GM15510 (cell line): ENCODE results near the gene GTSE1.
A peak's percentile ranks its signal among the peaks of the same experiment; 100 is the strongest.

Source experiments
- POLR2A ChIP-seq: IDR thresholded peaks from 3 replicates; pipeline ENCODE4 v1.6.1; 2011; ENCODE audit warnings: borderline replicate concordance; ENCODE audit not compliant: insufficient read length; ENCODE audit errors: extremely low read depth

GTSE1 gene

DNA sequence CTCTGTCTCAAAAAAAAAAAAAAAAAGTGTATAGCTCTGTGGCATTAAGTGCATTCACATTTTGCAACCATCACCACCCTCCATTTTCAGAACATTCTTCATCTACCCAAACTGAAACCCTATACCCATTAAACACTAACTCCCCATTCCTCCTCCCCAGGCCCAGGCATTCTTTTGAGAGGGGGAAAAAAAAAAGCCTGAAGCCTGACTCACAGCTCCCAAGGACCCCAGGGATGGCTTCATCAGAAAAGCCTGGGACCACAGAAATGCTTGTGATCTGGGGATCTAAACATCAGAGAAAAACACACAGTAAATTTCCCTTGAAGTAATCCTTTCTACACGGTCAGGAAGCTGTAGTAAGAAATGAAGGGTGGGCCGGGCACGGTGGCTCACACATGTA is 10.7 kb upstream of the GTSE1 start:
- no peak for TF ChIP-seq POLR2A

GRCh38 chr22:46286941-46287872 is 9.5 kb upstream of the GTSE1 start:
- no peak for TF ChIP-seq POLR2A

GRCh38 chr22:46287873-46288751 is 8.6 kb upstream of the GTSE1 start:
- TF ChIP-seq POLR2A: peak; percentile 84

DNA sequence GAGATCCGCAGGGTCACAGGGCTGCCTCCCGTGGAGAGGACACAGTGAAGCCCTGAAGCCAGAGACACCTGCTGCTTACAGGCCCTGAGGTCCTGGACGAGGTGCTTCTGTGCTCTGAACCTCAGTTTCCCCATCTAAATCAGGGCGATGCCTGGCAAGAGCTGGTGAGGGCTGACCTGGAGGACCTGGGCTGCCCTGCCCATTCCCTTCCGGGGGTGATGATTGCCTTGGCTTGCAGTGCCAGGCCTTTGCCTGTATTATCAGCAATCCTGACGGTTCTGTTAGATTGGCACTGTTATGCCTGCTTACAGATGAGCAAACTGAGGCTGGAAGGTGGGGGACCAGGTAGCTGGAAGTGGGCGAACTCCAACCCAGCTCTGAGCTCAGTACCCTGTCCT is 7.8 kb upstream of the GTSE1 start:
- no peak for TF ChIP-seq POLR2A

GRCh38 chr22:46289244-46289891 is 7.3 kb upstream of the GTSE1 start:
- TF ChIP-seq POLR2A: no peak

GRCh38 chr22:46290121-46290842 is 6.4 kb upstream of the GTSE1 start:
- no peak for TF ChIP-seq POLR2A

GRCh38 chr22:46290843-46291785 is 5.6 kb upstream of the GTSE1 start:
- TF ChIP-seq POLR2A: no peak

DNA sequence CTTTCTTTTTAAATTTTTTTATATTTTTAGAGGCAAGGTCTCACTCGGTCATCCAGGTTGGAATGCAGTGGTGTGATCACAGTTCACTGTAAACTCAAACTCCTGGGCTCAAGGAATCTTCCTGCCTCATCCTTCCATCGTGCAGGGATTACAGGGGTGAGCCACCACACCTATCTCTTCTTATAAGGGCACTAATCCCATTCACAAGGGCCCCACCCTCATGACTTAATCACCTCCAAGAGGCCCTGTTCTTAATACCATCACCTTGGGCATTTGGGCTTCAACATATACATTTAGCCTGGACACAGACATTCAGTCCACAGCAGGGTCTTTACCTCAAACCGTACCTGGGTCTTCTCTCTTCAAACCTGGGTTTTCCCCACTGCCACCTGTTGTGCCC is 4.5 kb upstream of the GTSE1 start:
- TF ChIP-seq POLR2A: no peak

GRCh38 chr22:46292732-46293131 is 3.9 kb upstream of the GTSE1 start:
- no peak for TF ChIP-seq POLR2A

DNA sequence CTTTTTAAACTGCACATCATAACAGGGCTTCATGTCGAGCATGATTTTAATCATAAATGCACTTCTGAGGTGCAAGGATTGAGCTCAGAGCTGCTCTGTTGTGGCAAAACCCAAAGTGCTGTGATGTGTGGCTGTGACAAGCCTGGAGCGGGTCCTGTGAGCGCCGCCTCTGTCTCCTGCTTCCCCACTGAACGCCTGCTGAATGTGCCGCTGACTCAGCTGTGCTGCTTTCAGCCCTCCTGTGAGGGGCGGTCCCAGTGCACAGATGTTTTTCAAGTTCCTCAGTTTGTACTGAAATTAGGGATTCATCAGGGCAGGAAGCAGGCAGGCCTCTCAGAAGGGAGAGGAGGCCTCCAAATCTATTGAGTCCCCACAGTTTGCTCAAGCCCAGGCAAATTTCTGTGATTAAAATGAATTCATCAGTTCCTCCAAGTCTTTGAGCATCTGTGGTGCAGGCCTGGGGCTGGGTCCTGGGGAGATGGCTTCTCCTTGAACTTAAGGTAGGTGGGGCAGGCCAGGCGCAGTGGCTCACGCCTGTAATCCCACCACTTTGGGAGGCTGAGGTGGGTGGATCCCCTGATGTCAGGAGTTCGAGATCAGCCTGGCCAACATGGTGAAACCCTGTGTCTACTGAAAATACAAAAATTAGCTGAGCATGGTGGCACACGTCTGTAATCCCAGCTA is 3.0 kb upstream of the GTSE1 start:
- TF ChIP-seq POLR2A: no peak

DNA sequence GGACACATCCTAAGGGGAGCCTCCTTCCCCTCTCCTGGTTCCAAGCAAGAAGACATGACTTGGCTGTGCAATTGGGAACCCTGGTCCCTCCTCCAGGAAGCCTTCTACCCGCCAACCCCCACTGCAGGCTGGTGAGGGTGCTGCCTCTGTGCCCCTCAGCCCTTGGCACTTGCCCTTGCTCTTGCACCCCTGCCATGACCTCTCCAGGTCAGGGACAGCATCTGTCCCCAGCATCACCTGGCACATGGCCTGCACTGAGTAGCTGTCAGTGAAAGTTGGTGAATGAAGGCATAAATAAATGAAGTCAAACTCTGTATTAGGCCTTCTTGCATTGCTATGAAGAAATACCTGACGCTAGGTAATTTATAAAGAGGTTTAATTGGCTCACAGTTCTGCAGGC is 1.9 kb upstream of the GTSE1 start:
- no peak for TF ChIP-seq POLR2A

- TF ChIP-seq POLR2A: no peak
These were observed 1.2 kb upstream of the GTSE1 start for GRCh38 chr22:46295277-46295971.
